K562 (cell line): ENCODE data around the gene OSBPL10. TPM values are rescaled to one million over a fixed set of nuclear protein-coding genes. Genes with fewer than 3 reads are reported as not detected.

Experiments used
- ATAC-seq: fragments of 200-7000 bp; cut with Tn5 transposase; 3 replicates; pipeline ENCODE4 v1.9.1; 2020; ENCODE audit warnings: moderate library complexity
- BruUV-seq: library from RNA; stranded (reverse); fragments of 400-500 nt; replicated peaks from 2 replicates; lab custom pipeline; 2021; lab: Mats Ljungman, UMichigan
- CTCF ChIA-PET: fragments of 300-600 bp; formaldehyde crosslinking; extraction: SDS; loops from one replicate; lab custom pipeline; 2021; ENCODE audit warnings: low intra/inter-chr PET ratio; lab: Yijun Ruan, JAX
- POLR2A ChIA-PET: fragments of 300-600, 350-650 bp; sonication (Branson Sonifier 250); formaldehyde crosslinking; extraction: SDS; loops from one replicate; lab custom pipeline; 2021; ENCODE audit warnings: antibody characterized with exemption, inconsistent platforms; lab: Yijun Ruan, JAX
- DNase-seq, 4 experiments: peaks; one replicate each; pipeline versions ENCODE4 v3.0.0 to v3.0.0-alpha.2; 2011 to 2018; ENCODE audit warnings: low spot score in 3 of 4, mixed read lengths in 3 of 4; ENCODE audit errors: extremely low read depth in 1 of 4
- FAIRE-seq: peaks from 2 replicates; lab custom pipeline; 2011; peaks lifted over from hg19 to GRCh38; lab: Jason Lieb, UNC
- H2AFZ ChIP-seq: 2 replicates; pipeline ENCODE4 v1.6.0; 2011; ENCODE audit warnings: low read depth, low read length, control low read depth, inconsistent platforms
- H3K27ac ChIP-seq: fragments of 200-600 bp; 3 replicates; pipeline ENCODE4 v1.8.0; 2011; ENCODE audit warnings: low read depth, mild to moderate bottlenecking, control low read depth, inconsistent platforms, low read length, moderate library complexity, mixed read lengths; ENCODE audit errors: extremely low read depth
- H3K27me3 ChIP-seq, 2 experiments: fragments of 300-600 bp in 1 of 2; 2 replicates in 1 of 2; 3 replicates in 1 of 2; pipeline versions ENCODE4 v1.6.0 to v1.8.0; 2011; ENCODE audit warnings: inconsistent platforms in 2 of 2, low read length in 2 of 2, mild to moderate bottlenecking in 1 of 2, mixed read lengths in 1 of 2, moderate library complexity in 1 of 2; ENCODE audit not compliant: control insufficient read depth in 2 of 2, insufficient read depth in 2 of 2
- H3K36me3 ChIP-seq: fragments of 300-600 bp; 3 replicates; pipeline ENCODE4 v1.8.0; 2011; ENCODE audit warnings: mild to moderate bottlenecking, low read length, inconsistent platforms; ENCODE audit not compliant: control insufficient read depth, insufficient read depth
- H3K4me1 ChIP-seq, 2 experiments: fragments of 200-600 bp in 1 of 2; replicated peaks in 1 of 2; 2 replicates in 1 of 2; 3 replicates in 1 of 2; pipeline versions ENCODE4 v1.5.1 to v1.8.0; 2011; ENCODE audit warnings: inconsistent platforms in 2 of 2, low read length in 2 of 2, mild to moderate bottlenecking in 1 of 2, mixed read lengths in 1 of 2, moderate library complexity in 1 of 2; ENCODE audit not compliant: control insufficient read depth in 2 of 2, insufficient read depth in 2 of 2
- H3K4me2 ChIP-seq: 2 replicates; pipeline ENCODE4 v1.6.1; 2011; ENCODE audit warnings: low read length, control low read depth, inconsistent platforms, mixed read lengths; ENCODE audit not compliant: insufficient read depth
- H3K4me3 ChIP-seq: fragments of 200-600 bp; sonication (generic), shearing (Covaris generic); 2 replicates; pipeline ENCODE4 v1.5.1; 2016; ENCODE audit warnings: control low read depth, inconsistent platforms
- H3K79me2 ChIP-seq: fragments of 200-600 bp; 3 replicates; pipeline ENCODE4 v1.8.0; 2011; ENCODE audit warnings: low read length, inconsistent platforms; ENCODE audit not compliant: control insufficient read depth, insufficient read depth
- H3K9ac ChIP-seq, 2 experiments: 2 replicates each; pipeline versions ENCODE4 v1.6.0 to v1.6.1; 2011; ENCODE audit warnings: low read depth in 2 of 2, low read length in 2 of 2, control low read depth in 1 of 2, inconsistent platforms in 1 of 2, mild to moderate bottlenecking in 1 of 2, mixed read lengths in 1 of 2; ENCODE audit not compliant: insufficient read depth in 1 of 2
- H3K9me1 ChIP-seq: one replicate; pipeline ENCODE4 v1.6.0; 2011; ENCODE audit warnings: inconsistent platforms, mild to moderate bottlenecking, low read length, moderate library complexity; ENCODE audit not compliant: control insufficient read depth, insufficient read depth
- H3K9me3 ChIP-seq: replicated peaks from 2 replicates; pipeline ENCODE4 v1.5.1; 2011; ENCODE audit warnings: low read depth, low read length, inconsistent platforms; ENCODE audit not compliant: control insufficient read depth, insufficient read depth
- H4K20me1 ChIP-seq: replicated peaks from 2 replicates; pipeline ENCODE4 v1.6.1; 2011; ENCODE audit warnings: low read length, inconsistent platforms, mixed read lengths; ENCODE audit not compliant: control insufficient read depth, insufficient read depth
- ASH1L ChIP-seq: fragments of 450-650 bp; IDR thresholded peaks from 2 replicates; pipeline ENCODE4 v1.6.1; 2018; ENCODE audit warnings: borderline replicate concordance, mild to moderate bottlenecking, low read depth; ENCODE audit not compliant: partially characterized antibody
- GATAD2A ChIP-seq: fragments of 450-650 bp; IDR thresholded peaks from 2 replicates; pipeline ENCODE4 v1.6.1; 2017
- GTF2E2 ChIP-seq: fragments of 200-800 bp; sonication (Bioruptor generic); IDR thresholded peaks from 2 replicates; pipeline ENCODE4 v1.6.1; 2016; ENCODE audit warnings: missing genetic modification characterization, missing compliant biosample characterization
- HSF4 ChIP-seq: fragments of 250-450 bp; sonication (Bioruptor Pico); IDR thresholded peaks from 2 replicates; pipeline ENCODE4 v2.1.2; 2022; ENCODE audit warnings: mild to moderate bottlenecking, moderate library complexity, borderline replicate concordance
- NR3C1 ChIP-seq: sonication (generic); formaldehyde crosslinking; IDR thresholded peaks from 2 replicates; pipeline ENCODE4 v1.8.1; 2022; ENCODE audit warnings: missing genetic modification reagents
- OTX1 ChIP-seq: fragments of 450-650 bp; formaldehyde crosslinking; IDR thresholded peaks from 2 replicates; pipeline ENCODE4 v1.4.0; 2022; ENCODE audit warnings: mild to moderate bottlenecking
- PBX2 ChIP-seq, 2 experiments: IDR thresholded peaks in 1 of 2; conservative IDR thresholded peaks in 1 of 2; 2 replicates each; pipeline ENCODE4 v1.6.1; 2016; ENCODE audit warnings: low read depth in 2 of 2, mild to moderate bottlenecking in 1 of 2, missing compliant biosample characterization in 1 of 2, missing genetic modification characterization in 1 of 2, moderate library complexity in 1 of 2
- PHF8 ChIP-seq: fragments of 200-600 bp; sonication (generic); IDR thresholded peaks from 2 replicates; pipeline ENCODE4 v1.6.1; 2012; ENCODE audit warnings: mixed run types, mild to moderate bottlenecking, inconsistent platforms, low read length, moderate library complexity, borderline replicate concordance
- PML ChIP-seq: IDR thresholded peaks from 2 replicates; pipeline ENCODE4 v1.6.1; 2012; ENCODE audit warnings: low read length, inconsistent platforms
- POLR2AphosphoS5 ChIP-seq: IDR thresholded peaks from 2 replicates; pipeline ENCODE4 v1.6.1; 2011; ENCODE audit warnings: mild to moderate bottlenecking, low read depth, low read length, moderate library complexity; ENCODE audit not compliant: control insufficient read depth, insufficient read depth
- RBM22 ChIP-seq: fragments of 200-400 bp; formaldehyde crosslinking; IDR thresholded peaks from 2 replicates; pipeline ENCODE4 v1.6.1; 2018; ENCODE audit warnings: low read length, low read depth; ENCODE audit not compliant: poor library complexity, severe bottlenecking
- SMC3 ChIP-seq: conservative IDR thresholded peaks from 2 replicates; pipeline ENCODE4 v1.6.1; 2011; ENCODE audit warnings: low read depth, low read length, improper control_type of control experiment; ENCODE audit not compliant: insufficient read depth
- U2AF2 ChIP-seq: fragments of 200-400 bp; formaldehyde crosslinking; optimal IDR thresholded peaks from 2 replicates; pipeline ENCODE3; 2017; ENCODE audit warnings: low read depth, mild to moderate bottlenecking, low read length
- ZFP36 ChIP-seq: fragments of 150-350 bp; IDR thresholded peaks from 2 replicates; pipeline ENCODE4 v1.6.1; 2018; ENCODE audit warnings: low read length, low read depth; ENCODE audit not compliant: partially characterized antibody
- ZNF121 ChIP-seq: sonication (generic); formaldehyde crosslinking; conservative IDR thresholded peaks from 2 replicates; pipeline ENCODE4 v1.8.0; 2022; ENCODE audit warnings: missing genetic modification reagents
- ZNF217 ChIP-seq: sonication (generic); formaldehyde crosslinking; IDR thresholded peaks from 2 replicates; pipeline ENCODE4 v1.8.0; 2022; ENCODE audit warnings: mild to moderate bottlenecking, missing genetic modification reagents
- ZNF518B ChIP-seq: fragments of 250-450 bp; sonication (Bioruptor Pico); IDR thresholded peaks from 2 replicates; pipeline ENCODE4 v1.5.0; 2021; ENCODE audit warnings: mild to moderate bottlenecking, moderate library complexity
- ZZZ3 ChIP-seq: fragments of 450-650 bp; IDR thresholded peaks from 2 replicates; pipeline ENCODE4 v1.6.1; 2016; ENCODE audit warnings: antibody characterized with exemption, mild to moderate bottlenecking, moderate library complexity
- WGBS: fragments of 100-300 bp; shearing (Covaris generic); methylation state at CpG from one replicate; pipeline ENCODE4 v1.1.6; 2016; ENCODE audit warnings: low coverage, mixed read lengths; ENCODE audit not compliant: insufficient coverage; ENCODE audit errors: missing lambda C conversion rate; 5-methylcytosine and 5-hydroxymethylcytosine counted together
- in situ Hi-C: fragments of 300-500 bp; cut with MboI; formaldehyde crosslinking; loops from 4 replicates; pipeline ENCODE4 v1.15.0; 2018; ENCODE audit warnings: inconsistent platforms, mixed read lengths
- intact Hi-C: fragments of 100-400 bp; cut with micrococcal nuclease; formaldehyde crosslinking; loops from 2 replicates; pipeline ENCODE4 v1.14.2; 2022
- polyA plus RNA-seq, 8 experiments: library from polyadenylated mRNA; depleted of rRNA in 4 of 8; stranded (reverse) in 5 of 8; unstranded in 3 of 8; fragments of >200 nt; fragmentation: Nextera tagmentation in 2 of 8; fragmentation: Illumina TruSeq in 1 of 8; extraction: Ambion mirVana in 2 of 8; extraction: Trizol in 1 of 8; gene quantifications; 2 replicates each; pipeline versions ENCODE4 v1.2.1 to v1.2.3, GENCODE V29; 2011 to 2014; ENCODE audit warnings: inconsistent platforms in 1 of 8, missing spikeins in 1 of 8
- total RNA-seq, 7 experiments: library from RNA; depleted of rRNA in 6 of 7; stranded (reverse); fragments of >200 nt in 6 of 7; fragmentation: Illumina TruSeq in 2 of 7; extraction: Trizol in 2 of 7; gene quantifications; 2 replicates each; pipeline versions ENCODE4 v1.2.1 to v1.2.3, GENCODE V29; 2011 to 2021; ENCODE audit warnings: low replicate concordance in 1 of 7

The OSBPL10 gene
- total and polyA plus RNA-seq, 9 of the 15 experiments (the other 6 are each of a cell fraction or from before 2014, with no cell fraction given), result 0.03 to 0.19 (median 0.14) TPM; not detected in 2

GRCh38 chr3:31747785-31748184 is 233.3 kb downstream of the OSBPL10 start:
- H4K20me1 ChIP-seq, result no peaks in the 10 kb centered on the region
- in situ Hi-C loops, result no loop called here
- no peaks in the 10 kb centered on the region for H3K36me3 ChIP-seq
- no peaks in the 10 kb centered on the region for H3K9me1 ChIP-seq
- H3K79me2 ChIP-seq, result no peaks in the 10 kb centered on the region
- no peak; the same call in 2 of the 3 replicates for ATAC-seq
- ChIA-PET POLR2A (no interaction called here), CTCF (no interaction called here)
- H3K4me2 ChIP-seq, result no peak overlapping the region
- BruUV-seq, result no TSS peak
- no peak for FAIRE-seq
- no peak overlapping the region for H2AFZ ChIP-seq
- no peaks in the 10 kb centered on the region for H3K4me1 ChIP-seq
- intact Hi-C loops, result no loop called here
- no peak for DNase-seq
- under 1% methylated on average over 9 of the region's 9 CpGs for WGBS
- no peaks in the 10 kb centered on the region for H3K9me3 ChIP-seq
- H3K9ac ChIP-seq, result no peak overlapping the region
- no peak overlapping the region for H3K4me3 ChIP-seq
- H3K27me3 ChIP-seq, result peaks cover 8 to 13% of the 10 kb centered on the region in 2 experiments; a peak in 4 of 5 replicates
- H3K27ac ChIP-seq, result no peak overlapping the region
- TF ChIP-seq GTF2E2 (no peak), GATAD2A (no peak), ZFP36 (no peak), NR3C1 (CRISPR knock-in tag) (no peak), PML (no peak), U2AF2 (no peak), PBX2 (CRISPR knock-in tag; IDR thresholded peaks at IDR 0.05; ENCODE audit: low read depth) (no peak), PBX2 (tag; conservative IDR thresholded peaks at IDR 0.05; ENCODE audit: low read depth) (no peak), SMC3 (no peak), RBM22 (no peak), ZNF518B (CRISPR knock-in tag) (no peak), OTX1 (CRISPR knock-in tag) (no peak), HSF4 (CRISPR knock-in tag) (no peak), ZNF121 (CRISPR knock-in tag) (no peak), POLR2AphosphoS5 (no peak), ASH1L (no peak), ZZZ3 (no peak), PHF8 (no peak), ZNF217 (CRISPR knock-in tag) (no peak)
